Hypothalamus (tissue), 51 donors: ENCODE measurements around the gene WDR48.

Experiments used
- DNase-seq, 51 donors: peaks; one replicate each; lab custom pipeline; 2025; lab: John Stamatoyannopoulos, UW

Gene WDR48

DNA sequence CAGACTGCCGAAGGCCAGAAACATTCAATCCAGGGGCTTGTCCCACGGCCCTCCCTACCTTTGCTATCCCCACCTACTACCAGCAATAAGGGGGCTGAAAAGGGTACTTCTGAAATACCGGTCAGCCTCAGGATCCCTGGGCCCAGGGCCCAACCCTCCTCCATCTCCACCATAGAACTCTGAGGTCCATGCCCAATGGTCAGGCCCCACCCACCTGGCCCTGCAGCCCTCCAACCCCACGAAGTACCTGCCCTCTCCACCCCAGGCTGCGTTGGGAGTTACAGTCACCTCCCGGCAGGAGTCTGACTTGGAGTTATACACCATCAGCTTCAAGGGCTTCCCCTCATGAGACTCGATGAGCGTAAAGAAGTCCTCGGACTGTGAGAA lies 48.7 kb downstream of the WDR48 start:
- no peak for DNase-seq

DNA sequence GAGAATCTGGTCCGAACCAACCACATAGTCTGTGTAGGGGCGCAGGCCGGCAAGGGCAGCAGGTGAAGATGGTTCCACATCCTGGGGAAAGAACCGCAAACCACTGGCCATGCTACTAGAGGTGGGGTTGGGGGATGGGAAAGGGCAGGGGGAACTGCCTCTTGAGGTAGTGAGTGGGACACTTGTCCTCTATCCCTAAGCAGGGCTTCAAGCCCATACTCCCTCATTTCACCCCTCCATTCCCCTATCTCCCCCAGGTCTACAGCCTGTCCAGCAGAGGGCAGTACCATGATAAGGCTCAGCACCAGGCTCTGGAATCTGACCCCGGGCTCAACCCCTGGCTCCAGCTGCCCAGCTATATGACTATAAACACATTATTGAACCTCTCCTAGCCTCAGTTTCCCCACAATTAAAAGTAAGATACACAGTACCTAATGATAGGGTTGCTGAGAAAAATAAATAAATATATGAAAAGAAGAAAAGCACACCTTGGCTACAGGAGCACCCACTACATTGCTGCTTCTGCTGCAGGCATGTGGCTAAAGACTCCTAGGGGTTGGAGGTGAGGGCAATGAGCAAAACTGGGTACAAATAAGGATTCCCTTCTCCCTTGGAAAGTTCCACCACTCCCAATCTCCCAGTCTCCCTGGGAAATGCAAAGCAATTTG lies 49.3 kb downstream of the WDR48 start:
- peak in 1 of 51 donors; percentile 12 for DNase-seq

DNA sequence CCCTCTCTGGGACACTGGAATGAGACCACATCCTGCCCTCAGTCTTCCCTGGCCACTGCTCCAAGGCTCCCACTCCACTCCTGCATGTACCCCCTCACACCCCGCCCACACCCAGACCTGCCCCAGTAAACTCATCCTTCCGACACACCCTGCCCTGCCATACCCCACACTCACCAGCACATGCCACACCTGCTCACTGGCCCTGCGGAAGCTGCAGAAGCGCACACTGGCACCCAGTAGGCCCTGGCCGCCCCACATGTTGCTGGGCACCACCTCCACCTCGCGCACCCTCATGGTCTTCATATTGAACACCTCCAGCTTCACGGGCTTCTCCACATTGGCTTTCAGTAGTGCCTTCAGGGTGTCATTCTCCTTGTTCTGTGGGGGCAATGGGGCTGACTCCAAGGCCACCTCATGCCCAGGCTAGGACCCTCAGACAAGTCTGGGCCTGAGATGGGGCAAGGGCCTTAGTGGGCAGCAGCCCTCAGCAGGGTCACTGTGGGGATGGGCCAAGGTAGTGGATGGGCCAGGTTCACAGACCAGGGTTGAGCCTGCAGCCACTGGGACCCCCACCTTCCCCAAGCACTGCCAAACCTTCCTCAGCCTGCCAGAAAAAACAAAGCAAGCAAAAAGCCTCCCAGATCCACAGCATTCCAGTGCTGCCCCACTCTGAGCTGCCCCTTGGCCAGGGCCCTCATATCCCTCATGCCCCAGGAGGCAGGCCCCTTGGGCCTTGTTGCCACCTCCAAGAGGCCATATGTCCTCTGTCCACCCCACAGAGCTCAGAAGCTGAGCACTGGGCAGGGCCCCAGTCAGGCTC lies 50.9 kb downstream of the WDR48 start:
- DNase-seq = no peak

DNA sequence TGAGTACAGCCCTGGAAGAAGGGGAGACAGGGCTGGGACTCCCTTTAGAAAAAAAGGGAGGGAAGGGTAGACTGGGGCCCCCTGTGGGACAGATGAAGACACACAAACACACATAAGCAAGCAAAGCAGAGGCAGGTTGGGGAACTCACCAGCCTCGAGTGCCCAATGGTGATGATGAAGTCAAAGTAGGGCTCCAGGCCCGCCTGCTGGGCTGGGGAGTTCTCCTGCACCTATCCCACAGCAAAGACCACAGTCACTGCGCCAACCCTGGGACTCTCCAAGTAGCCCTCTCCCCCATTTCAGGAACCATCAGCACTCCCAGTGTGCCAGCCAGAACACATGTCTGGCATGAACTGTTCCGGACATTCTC lies 51.5 kb downstream of the WDR48 start:
- no peak for DNase-seq

DNA sequence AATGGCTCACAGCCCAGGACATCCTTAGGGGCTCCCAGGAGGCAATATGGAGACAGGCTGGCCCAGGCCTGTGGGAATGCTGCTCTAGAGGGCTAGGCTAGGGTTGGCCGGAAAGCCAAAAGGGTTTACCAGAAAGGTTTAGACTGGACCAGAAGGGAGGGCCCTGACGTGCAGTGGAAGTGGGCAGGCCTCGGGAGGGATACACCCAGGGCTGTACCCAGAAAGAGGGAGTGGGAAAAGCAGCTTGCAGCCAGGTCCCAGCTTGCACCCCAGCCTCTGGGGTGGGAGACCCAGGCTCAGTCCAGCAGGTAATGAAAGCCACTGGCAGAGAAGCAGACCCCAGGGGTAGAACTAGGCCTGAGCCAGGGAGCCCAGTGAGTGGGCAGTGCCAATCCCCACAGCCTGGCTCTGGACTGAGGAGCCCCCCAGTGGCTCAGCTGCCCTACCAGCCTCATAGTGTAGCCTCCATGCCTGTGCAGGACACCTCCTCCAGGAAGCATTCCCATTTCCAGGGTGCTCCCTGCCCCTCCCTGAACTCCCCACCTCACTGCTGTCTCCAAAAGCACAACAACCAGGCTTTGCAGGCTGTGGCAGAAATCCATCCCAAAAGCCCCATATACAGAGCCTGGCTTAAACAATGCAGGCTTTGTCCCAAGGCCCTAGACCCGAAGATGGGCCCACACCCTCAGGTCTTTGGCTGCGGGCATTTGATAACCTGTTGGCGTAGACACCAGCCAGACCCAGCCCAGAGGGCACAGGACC lies 52.2 kb downstream of the WDR48 start:
- DNase-seq = no peak

DNA sequence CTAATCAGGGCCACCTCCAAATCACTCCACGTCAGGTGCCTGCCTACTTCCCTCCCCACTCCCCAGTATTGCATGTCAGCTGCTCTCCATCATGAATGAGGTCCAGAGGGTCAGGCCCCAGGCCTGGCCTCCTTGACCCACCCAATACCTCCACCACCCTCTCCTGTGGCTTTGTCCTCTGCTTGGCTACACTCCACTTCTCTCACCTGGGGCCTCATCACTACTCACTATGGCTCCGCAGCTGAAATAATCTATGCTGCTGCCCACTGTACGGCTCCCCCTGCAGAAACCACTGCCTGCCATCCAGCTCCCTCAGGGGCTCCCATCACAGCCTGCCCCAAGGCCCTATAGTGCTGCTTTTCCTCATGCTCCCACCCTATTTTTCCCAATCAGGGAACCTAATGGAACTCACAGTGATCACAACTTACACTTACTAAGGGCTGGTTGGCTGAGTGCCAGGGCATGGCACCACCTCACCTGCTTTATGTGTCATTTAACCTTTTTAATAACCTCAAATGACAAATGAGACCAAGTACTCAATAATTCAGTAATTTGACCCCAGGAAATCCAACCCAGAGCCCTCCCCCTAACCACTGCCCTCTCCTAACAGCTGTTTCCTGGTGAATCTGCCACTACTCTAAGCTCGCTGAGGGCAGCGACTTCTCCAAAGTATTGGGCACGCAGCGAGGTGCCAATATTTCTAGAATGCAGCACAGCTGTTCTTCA lies 53.3 kb downstream of the WDR48 start:
- no peak for DNase-seq

DNA sequence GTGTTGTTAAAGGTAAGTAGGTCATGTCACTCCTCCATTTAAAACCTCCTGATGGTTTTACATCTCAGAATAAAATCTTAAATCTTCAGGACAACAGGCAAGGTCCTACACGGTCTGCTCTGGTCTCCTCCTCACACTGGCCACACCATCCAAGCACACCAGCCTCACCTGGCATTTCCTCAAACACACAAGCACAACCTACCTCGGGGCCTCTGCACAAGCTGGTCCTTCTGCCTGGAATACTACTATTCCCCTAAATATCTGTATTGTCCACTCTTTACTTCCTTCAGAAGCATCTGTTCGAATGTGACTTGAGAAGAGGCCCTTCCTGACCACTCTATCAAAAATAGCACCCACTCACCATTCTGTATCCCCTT lies 53.9 kb downstream of the WDR48 start:
- no peak for DNase-seq

DNA sequence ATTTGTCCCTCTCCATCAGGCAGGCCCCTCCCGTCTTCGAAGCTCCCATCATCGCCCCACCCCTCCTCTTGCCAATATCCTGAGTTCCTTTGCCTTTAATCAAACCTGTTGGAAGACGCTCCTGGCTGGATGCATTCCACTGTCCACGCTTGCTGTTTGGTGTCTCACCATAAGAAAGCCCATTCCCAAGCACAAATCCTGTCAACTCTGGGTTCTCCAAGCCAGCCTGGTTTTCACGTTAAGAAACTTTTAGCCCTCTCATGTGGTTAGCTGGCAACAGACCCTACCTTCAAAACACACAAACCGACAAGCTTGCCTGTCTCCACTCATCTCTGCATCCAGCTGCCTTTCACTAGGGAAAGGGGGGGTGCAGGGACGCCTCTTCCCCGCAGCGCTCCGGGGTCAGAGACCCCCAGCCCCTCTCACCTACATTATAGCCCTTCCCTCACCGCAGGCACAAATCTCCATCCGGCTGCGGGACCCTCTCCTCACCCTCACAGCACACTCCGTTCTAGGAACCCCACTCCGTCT lies 54.5 kb downstream of the WDR48 start:
- peak in 1 of 51 donors; percentile 50 for DNase-seq

DNA sequence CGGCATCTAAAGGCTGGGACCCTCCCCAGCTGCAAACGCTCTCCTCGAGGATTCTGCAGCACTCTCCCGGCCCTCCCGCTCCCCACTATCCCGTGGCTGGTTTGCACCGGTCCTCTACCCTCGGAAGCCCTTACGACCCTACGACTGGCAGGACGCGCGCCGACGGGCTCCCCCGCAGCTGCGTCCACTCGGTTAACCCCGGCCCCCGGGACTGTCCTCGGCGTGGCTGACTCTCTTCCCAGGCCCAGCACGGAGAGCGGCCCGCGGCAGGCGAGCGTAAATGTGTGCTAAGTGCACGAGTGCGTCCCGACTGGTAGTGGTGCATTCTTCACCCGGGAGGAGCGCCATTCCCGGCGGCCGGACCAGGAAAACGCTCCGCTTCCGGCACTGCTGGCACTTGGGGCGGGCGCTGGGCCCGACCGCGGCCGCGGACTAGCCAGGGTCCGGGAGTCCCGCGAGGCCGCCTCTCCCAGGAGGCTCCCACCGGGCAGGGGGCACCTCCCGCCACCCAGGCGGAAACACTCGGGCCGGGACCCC lies 55.1 kb downstream of the WDR48 start:
- DNase-seq = peak in 24 of 51 donors; percentile 34 to 77 (median 66)

DNA sequence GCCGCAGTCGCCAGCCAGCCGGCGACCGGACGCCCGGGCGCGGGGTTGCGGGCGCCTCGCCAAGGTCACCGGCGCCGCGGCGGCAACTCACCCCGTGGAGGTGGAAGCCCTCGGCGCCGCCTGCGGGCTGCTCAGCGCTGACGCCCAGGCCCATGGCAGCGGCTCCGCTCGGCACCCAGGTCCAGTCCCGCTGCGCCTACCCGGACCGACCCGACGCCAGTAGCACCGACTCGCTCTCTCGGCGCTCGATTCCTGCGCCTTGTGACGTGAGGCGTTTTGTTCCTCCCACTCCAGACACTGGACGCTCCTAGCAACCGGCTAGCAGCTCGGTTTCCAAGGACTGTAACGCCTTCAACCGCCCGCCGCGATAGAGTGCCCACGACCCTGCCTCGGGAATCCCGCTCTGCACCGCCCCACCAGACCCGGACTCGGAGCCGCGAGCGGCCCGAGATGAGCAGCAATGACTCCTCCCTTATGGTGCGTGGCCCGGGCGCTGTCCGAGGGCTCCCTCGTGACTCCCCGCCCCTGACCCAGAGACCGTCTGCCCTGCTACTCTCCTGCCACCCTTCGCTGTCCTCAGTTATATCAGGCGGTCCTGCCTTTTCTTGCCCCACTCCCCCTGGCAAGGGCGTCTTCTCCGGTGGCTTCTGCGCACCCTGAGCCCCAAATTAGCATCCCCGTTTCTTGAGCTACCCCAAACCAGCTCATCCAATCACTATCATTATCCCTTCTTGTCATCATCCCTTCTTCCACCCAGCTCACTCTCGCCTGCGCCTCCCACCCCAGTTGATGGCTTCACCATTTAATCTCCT lies 55.8 kb downstream of the WDR48 start, which contains the start of the genes GORASP1 and TTC21A:
Gene GORASP1 (minus strand): TSS at position 240 of the 812 bp plus-strand sequence. CDS start 86 bp downstream, at position 154.
Gene TTC21A (plus strand): TSS at position 293 of the 812 bp plus-strand sequence. CDS start 158 bp downstream, at position 451.
- peak; percentile 39 to 94 (median 87) for DNase-seq

DNA sequence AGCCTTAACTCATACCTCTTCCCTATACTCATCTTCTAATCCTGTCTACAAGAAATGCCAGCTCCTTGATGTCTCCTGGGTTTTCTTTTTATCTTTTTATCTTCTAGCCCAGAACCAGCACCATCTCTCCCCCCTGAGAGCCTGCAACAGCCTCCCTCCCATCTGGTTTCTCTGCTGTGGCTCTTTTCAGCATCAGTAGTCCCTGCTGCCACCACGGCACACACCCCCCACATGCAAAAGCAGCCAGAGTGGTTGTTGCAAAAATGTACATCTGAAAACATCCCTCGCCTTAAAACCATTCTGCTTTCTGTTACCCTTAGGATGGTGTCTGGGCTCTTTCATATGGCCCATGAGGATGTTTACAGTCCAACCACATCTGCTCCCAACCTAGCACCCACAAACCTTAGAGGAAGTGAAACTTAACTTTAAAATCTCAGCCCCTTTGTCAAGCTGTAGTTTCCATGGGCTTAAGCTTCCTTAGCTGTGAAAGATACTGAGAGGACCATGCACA lies 56.4 kb downstream of the WDR48 start:
- DNase-seq = peak in 2 of 51 donors; percentile 48 to 70

DNA sequence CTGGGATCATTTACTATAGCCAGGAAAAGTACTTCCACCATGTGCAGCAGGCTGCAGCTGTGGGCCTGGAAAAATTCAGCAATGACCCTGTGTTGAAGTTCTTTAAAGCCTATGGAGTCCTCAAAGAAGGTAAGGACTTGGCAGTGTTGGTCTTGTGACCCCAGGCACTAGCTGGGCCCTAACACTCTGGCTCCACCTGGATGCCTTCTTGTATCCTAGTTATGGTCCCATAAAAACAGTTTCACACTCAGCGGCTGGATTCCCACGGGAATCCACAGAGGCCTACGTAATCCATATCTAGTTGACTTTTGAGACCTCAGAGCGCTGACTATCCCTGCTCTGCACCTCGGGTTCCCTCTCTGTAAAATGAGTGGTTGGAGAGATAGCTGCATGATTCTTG lies 57.3 kb downstream of the WDR48 start:
- no peak for DNase-seq

DNA sequence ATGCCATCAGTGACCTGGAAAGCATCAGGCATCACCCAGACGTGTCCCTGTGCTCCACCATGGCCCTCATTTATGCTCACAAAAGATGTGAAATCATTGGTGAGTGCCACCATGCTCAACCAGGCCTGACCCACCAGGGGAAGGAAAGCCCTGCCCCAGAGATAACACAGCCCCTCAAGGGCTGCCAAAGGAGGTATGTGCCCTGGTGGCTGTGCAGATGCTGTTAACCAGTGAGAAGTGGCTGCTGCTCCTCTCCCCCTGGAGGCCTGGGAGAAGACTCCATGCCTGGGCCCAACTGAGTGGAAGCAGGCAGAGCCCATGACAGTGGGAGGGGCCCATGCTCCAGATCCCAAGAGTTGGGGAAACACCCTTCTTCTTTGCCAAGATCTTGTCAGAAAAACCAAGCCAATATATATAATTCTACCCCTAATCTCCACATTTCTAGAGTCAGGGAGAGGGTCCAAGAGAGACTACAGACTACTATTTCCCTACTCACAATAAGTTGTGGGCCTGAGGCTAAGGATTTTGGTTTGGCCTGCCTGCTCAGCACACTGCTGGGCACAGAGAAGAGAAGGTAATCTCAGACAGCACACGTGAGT lies 58.3 kb downstream of the WDR48 start:
- no peak for DNase-seq

DNA sequence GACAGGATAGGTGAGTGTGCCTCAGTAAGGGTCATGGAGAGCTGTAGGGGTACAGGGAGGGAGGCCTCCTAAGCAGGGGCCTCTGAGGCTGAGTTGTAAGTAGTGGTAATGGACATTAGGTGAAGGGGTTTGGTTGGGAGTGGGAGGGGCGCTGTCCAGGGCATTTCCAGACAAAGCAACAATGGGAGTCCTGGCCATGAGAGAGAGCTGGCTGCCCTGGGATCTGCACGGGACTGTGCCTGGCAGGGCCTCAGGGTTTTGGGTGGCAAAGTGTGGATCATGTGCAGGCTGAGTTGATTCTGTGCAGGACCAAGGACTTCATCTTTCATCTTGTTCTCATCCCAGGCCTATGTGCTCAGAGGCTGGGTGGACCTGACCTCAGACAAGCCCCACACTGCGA lies 60.3 kb downstream of the WDR48 start:
- DNase-seq = no peak

DNA sequence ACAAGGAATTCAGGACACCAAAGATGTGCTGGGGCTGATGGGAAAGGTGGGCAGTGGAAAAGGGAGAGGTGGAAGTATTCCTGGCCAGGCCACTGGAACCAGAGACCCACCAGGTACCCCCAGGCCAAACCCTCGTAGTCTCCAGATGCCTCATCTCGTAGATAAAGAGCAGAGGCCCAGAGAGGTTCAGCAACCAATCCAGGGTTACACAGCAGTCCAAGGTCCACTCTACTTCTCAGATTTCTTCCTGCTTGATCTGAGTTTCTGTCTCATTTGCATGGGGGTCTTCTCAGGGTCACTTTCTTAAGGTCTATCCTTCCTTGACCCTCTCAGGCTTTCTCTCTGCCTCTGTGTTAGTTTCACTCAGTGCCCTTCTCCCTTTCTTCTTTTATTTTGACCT lies 60.7 kb downstream of the WDR48 start:
- DNase-seq = no peak

DNA sequence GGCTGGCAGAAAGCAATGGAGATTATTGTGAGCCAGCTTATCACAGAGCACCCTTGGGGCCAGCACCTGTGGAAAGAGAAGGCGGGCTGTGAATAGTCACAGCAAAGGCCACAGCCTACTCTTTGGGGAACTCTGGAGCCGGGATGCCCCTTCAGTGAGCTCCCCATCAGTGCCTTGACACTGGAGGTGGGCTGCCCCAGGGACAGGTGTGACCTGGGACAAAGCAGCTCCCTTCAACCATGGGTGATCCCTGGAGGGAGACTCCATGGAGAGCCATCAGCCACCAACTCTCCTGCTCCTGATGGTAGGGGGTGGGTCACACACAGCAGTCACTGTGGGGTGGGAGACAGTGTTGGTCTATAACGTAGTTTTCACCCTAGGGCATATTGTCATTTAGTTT lies 61.5 kb downstream of the WDR48 start:
- no peak for DNase-seq

DNA sequence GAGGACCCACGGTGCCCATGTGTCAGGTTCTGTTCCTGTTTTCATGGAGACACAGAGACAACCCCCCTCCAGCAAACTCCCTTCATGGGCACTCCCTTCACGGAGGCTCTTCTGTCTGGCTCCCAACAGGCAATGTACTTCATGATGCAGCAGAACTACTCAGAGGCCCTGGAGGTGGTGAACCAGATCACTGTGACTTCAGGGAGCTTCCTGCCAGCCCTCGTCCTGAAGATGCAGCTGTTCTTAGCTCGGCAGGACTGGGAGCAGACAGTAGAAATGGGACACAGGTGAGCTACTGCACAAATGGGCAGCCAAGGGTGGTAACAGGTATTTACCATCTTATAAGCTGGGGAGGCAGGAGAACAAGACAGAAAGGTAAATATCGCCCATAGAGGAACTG lies 62.6 kb downstream of the WDR48 start:
- no peak for DNase-seq

DNA sequence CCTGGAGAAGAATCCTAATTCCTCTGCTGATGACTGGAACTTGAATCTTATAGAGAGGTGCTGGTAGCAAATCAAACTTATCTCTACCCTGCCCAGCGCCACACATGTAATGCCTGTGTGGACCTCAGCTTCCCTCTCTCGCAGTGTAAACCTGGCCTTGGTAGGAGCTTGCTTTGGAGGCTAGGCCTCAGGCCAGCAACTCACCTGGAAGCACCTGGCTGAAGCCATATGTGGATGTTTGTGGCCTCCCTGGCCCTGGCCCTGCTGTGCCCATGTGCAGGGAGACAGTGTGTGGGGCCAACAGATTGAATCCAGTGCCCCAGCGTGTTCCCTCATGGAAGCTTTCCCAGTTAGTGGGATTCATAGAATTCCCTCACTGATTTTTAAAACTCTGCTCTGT lies 64.1 kb downstream of the WDR48 start:
- no peak for DNase-seq

DNA sequence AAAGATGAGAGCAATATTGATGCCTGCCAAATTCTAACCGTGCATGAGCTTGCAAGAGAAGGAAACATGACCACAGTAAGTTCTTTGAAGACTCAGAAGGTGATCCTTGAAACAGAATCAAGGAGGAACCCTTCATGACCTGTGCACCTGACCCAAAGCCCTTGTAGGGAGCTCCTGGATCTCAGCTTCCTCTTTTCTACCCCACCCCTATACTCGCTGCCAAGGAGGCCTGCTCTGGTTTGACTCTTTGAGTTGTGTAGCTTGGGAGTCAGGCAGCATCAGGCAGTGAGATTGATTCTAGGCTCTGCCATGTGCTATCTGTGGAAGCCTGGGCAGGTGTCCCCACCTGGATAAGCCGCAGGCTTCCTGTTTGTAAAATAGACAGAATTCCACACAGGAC lies 66.3 kb downstream of the WDR48 start:
- no peak for DNase-seq
